CD4-positive, alpha-beta memory T cell (primary cell): ENCODE results near the gene SELENOF. TPM values are rescaled to one million over a fixed set of nuclear protein-coding genes. Genes with fewer than 3 reads are reported as not detected.
"Not testable (repeated sequence)": the region's sequence is repeated elsewhere in the genome, so short reads cannot be mapped to it uniquely, and the experiment has no call there.

ENCODE experiments used
- CTCF ChIA-PET: fragments of 350-600 bp; sonication (Branson Sonifier 250); formaldehyde crosslinking; loops from one replicate; lab custom pipeline; 2021; ENCODE audit warnings: inconsistent platforms; ENCODE audit not compliant: partially characterized antibody; lab: Charles Lee
- POLR2A ChIA-PET: fragments of 350-600 bp; sonication (Branson Sonifier 250); formaldehyde crosslinking; loops from one replicate; lab custom pipeline; 2021; ENCODE audit not compliant: partially characterized antibody; lab: Charles Lee
- DNase-seq, 5 donors: peaks; one replicate each; pipeline versions ENCODE4 v3.0.0 to v3.0.0-alpha.2; 2020 to 2022; ENCODE audit warnings: mixed read lengths in 1 of 5
- H3K27ac ChIP-seq: one replicate; pipeline ENCODE4 v1.7.0; 2013; ENCODE audit warnings: low read depth, low read length
- H3K27me3 ChIP-seq: 2 replicates; pipeline ENCODE4 v1.7.0; 2013; ENCODE audit warnings: mild to moderate bottlenecking, low read length, moderate library complexity; ENCODE audit not compliant: insufficient read depth
- H3K36me3 ChIP-seq: 2 replicates; pipeline ENCODE4 v1.7.0; 2013; ENCODE audit warnings: mild to moderate bottlenecking, low read length, moderate library complexity; ENCODE audit not compliant: insufficient read depth
- H3K4me1 ChIP-seq: 2 replicates; pipeline ENCODE4 v1.7.0; 2013; ENCODE audit warnings: mild to moderate bottlenecking, low read length, moderate library complexity; ENCODE audit not compliant: insufficient read depth
- H3K4me3 ChIP-seq, 2 donors: one replicate each; pipeline ENCODE4 v1.7.0; 2013; ENCODE audit warnings: low read length in 2 of 2, mild to moderate bottlenecking in 1 of 2
- H3K9me3 ChIP-seq, 2 donors: one replicate each; pipeline ENCODE4 v1.7.0; 2013; ENCODE audit warnings: low read length in 2 of 2, control low read depth in 1 of 2; ENCODE audit not compliant: control insufficient read depth in 1 of 2
- H3K27ac Mint-ChIP-seq, 7 donors: one replicate each; pipeline ENCODE4 v1.8.0; 2020 to 2021; ENCODE audit warnings: mixed read lengths in 7 of 7, mild to moderate bottlenecking in 6 of 7, inconsistent platforms in 3 of 7, moderate library complexity in 3 of 7
- H3K27me3 Mint-ChIP-seq, 2 donors: one replicate each; pipeline ENCODE4 v1.8.0; 2020 to 2021; ENCODE audit warnings: mixed read lengths in 2 of 2
- H3K36me3 Mint-ChIP-seq, 2 donors: one replicate each; pipeline ENCODE4 v1.8.0; 2020 to 2021; ENCODE audit warnings: mixed read lengths in 2 of 2, inconsistent platforms in 1 of 2, mild to moderate bottlenecking in 1 of 2
- H3K4me1 Mint-ChIP-seq, 4 donors: one replicate each; pipeline ENCODE4 v1.8.0; 2020 to 2021; ENCODE audit warnings: mixed read lengths in 4 of 4, mild to moderate bottlenecking in 1 of 4
- H3K4me3 Mint-ChIP-seq, 8 donors: one replicate each; pipeline ENCODE4 v1.8.0; 2020 to 2021; ENCODE audit warnings: mixed read lengths in 8 of 8, mild to moderate bottlenecking in 7 of 8, moderate library complexity in 6 of 8, inconsistent platforms in 3 of 8
- H3K9me3 Mint-ChIP-seq, 8 donors: one replicate each; pipeline ENCODE4 v1.8.0; 2020 to 2021; ENCODE audit warnings: mixed read lengths in 8 of 8, mild to moderate bottlenecking in 5 of 8, inconsistent platforms in 3 of 8, moderate library complexity in 1 of 8
- intact Hi-C: fragments of 100-400 bp; cut with micrococcal nuclease; formaldehyde crosslinking; loops from one replicate; pipeline ENCODE4 v1.15.1; 2023
- polyA plus RNA-seq, 2 donors: library from polyadenylated mRNA; unstranded; fragments of 300-500 nt; fragmentation: Illumina TruSeq; gene quantifications; one replicate each; pipeline ENCODE4 v1.2.3, GENCODE V29; 2021
- total RNA-seq, 2 experiments: library from RNA; stranded (reverse); gene quantifications; one replicate each; pipeline ENCODE4 v1.2.3, GENCODE V29; 2021

The SELENOF gene
- total and polyA plus RNA-seq, 4 experiments from 2014 or later, result 151 to 392 (median 233) TPM

DNA sequence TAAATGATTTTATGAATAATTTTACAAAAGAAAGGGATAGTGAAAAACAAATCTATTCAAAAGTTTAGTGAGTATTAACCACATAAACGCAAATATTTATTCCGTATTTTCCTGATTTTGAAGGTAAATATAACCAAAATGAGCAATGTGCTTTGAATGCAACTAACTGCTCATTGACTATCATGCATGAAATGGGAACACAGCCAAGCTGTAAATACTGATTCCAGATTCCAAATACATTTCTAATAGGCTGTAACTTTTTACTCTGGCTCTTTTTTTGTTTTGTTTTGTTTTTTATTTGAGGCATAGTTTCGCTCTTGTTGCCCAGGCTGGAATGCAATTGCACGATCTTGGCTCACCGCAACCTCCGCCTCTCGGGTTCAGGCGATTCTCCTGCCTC lies 41.8 kb downstream of the SELENOF start:
- no peaks in the 10 kb centered on the region for H3K36me3 ChIP-seq
- ChIA-PET POLR2A (no interaction called here), CTCF (no interaction called here)
- Mint-ChIP-seq H3K4me1 (peaks cover 11 to 18% (median 14%) of the 10 kb centered on the region in 4 donors), H3K4me3 (no peak overlapping the region), H3K9me3 (peaks cover 0 to 3% (median 0%) of the 10 kb centered on the region in 8 donors), H3K27ac (no peak overlapping the region), H3K27me3 (no peaks in the 10 kb centered on the region), H3K36me3 (peaks cover 18 to 28% of the 10 kb centered on the region in 2 donors)
- H3K27ac ChIP-seq, result no peak overlapping the region
- H3K9me3 ChIP-seq, result no peaks in the 10 kb centered on the region
- no peak for DNase-seq
- H3K4me1 ChIP-seq, result no peaks in the 10 kb centered on the region
- intact Hi-C loops, result no loop called here
- H3K27me3 ChIP-seq, result no peaks in the 10 kb centered on the region
- H3K4me3 ChIP-seq, result no peak overlapping the region

DNA sequence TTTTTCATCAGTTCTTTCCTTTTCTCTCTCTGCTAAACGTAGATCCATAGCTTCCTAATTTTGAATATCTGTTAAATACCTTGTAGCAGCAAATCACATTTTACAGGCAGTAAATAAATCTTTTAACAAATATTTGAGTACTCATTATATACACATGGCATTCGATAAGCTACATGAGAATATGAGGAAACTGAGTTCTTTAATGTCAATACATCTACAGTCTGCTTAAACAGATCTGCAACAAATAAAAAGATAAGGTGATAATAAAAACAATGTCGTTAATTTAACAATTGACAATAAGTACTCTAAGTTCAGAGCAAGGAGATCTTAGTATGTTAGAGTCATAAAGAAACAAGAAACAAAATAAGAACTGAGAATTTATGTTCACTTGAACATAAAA lies 42.9 kb downstream of the SELENOF start:
- Mint-ChIP-seq H3K27ac (no peak overlapping the region), H3K27me3 (no peaks in the 10 kb centered on the region), H3K4me1 (peaks cover 11 to 22% (median 14%) of the 10 kb centered on the region in 4 donors), H3K36me3 (peaks cover 15 to 28% of the 10 kb centered on the region in 2 donors), H3K9me3 (peaks cover 0 to 3% (median 0%) of the 10 kb centered on the region in 8 donors), H3K4me3 (no peak overlapping the region)
- Histone ChIP-seq H3K27me3 (no peaks in the 10 kb centered on the region), H3K4me3 (no peak overlapping the region), H3K4me1 (no peaks in the 10 kb centered on the region), H3K36me3 (no peaks in the 10 kb centered on the region), H3K9me3 (no peaks in the 10 kb centered on the region), H3K27ac (no peak overlapping the region)
- ChIA-PET CTCF (no interaction called here), POLR2A (interaction anchor here (0.7 kb wide), 1 partner anchor 130 kb away, joined by 6 read pairs; no protein-coding TSS in a partner anchor)
- intact Hi-C loops, result no loop called here
- no peak for DNase-seq

DNA sequence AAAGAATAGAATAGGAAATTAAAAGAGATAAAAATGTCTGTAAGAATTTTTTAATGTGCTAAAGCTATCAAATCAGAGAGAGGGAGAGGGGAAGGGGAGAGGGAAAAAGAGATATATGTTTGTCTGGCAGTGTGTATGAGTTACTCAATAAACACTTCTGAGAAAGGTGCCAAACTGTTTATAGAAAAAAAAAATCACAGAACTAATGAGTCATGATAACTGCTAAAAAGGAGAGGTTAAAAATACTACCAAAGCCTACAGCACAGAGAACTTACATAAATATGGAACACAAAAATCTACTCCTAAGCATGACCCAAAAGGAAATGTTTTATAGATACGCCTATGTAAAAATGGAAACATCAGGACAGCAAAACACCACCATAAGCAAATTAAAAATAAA lies 45.4 kb downstream of the SELENOF start:
- DNase-seq, result no peak
- Mint-ChIP-seq H3K27ac (peak overlapping the region in 3 of 7 donors; percentile 31 to 58 (median 34)), H3K27me3 (no peaks in the 10 kb centered on the region), H3K4me1 (peaks cover 10 to 22% (median 17%) of the 10 kb centered on the region in 4 donors), H3K36me3 (peaks cover 12 to 17% of the 10 kb centered on the region in 2 donors), H3K9me3 (peaks cover 0 to 3% (median 0%) of the 10 kb centered on the region in 8 donors), H3K4me3 (no peak overlapping the region)
- ChIA-PET CTCF (no interaction called here), POLR2A (no interaction called here)
- intact Hi-C loops, result loop anchor here (10.0 kb wide), 1 partner anchor 46 kb away; the partner anchor contains the start of genes HS2ST1 and SELENOF
- H3K4me1 ChIP-seq, result no peaks in the 10 kb centered on the region
- H3K27ac ChIP-seq, result no peak overlapping the region
- no peaks in the 10 kb centered on the region for H3K36me3 ChIP-seq
- H3K27me3 ChIP-seq, result no peaks in the 10 kb centered on the region
- no peaks in the 10 kb centered on the region for H3K9me3 ChIP-seq
- H3K4me3 ChIP-seq, result no peak overlapping the region

DNA sequence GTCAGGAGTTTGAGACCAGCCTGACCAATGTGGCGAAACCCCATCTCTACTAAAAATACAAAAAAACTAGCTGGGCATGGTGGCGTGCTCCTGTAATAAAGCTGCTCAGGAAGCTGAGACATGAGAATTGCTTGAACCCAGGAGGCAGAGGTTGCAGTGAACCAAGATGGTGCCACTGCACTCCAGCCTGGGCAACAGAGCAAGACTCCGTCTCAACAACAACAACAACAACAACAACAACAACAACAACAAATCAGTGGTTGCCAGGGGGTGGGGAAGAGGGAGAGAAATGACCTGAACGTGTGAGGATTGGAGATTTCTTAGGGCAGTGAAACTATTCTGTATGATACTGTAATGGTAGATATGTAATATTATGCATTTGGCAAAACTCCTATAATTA lies 46.6 kb downstream of the SELENOF start:
- peaks cover 10 to 22% (median 17%) of the 10 kb centered on the region in 4 donors for H3K4me1 Mint-ChIP-seq
- H3K27ac Mint-ChIP-seq, result peak overlapping the region in 4 of 7 donors; percentile 15 to 55 (median 39)
- peaks cover 17 to 18% of the 10 kb centered on the region in 2 donors for H3K36me3 Mint-ChIP-seq
- H3K36me3 ChIP-seq, H3K27me3 Mint-ChIP-seq, H3K4me3 ChIP-seq, H3K27me3 ChIP-seq, H3K9me3 Mint-ChIP-seq, CTCF ChIA-PET, POLR2A ChIA-PET, DNase-seq, H3K9me3 ChIP-seq, H3K27ac ChIP-seq, H3K4me3 Mint-ChIP-seq, H3K4me1 ChIP-seq: not testable (repeated sequence)
- intact Hi-C loops, result loop anchor here (10.0 kb wide), 1 partner anchor 48 kb away; the partner anchor contains the start of genes HS2ST1 and SELENOF

DNA sequence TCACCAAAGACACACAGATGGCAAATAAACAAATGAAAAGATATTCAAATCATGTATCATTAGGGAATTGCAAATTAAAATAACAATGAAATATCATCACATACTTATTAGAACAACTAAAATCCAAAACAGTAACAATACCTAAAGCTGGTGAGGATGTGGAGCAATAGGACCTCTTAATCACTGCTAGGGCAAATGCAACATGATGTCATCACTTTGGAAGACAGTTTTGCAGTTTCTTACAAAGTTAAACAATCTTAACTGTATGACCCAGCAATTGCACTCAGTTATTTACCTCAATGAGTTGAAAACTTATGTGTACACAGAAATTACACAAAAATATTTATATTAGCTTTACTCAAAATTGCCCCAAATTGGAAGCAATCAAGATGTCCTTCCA lies 47.3 kb downstream of the SELENOF start:
- peaks cover 17 to 18% of the 10 kb centered on the region in 2 donors for H3K36me3 Mint-ChIP-seq
- intact Hi-C loops, result loop anchor here (10.0 kb wide), 1 partner anchor 48 kb away; the partner anchor contains the start of genes HS2ST1 and SELENOF
- H3K9me3 Mint-ChIP-seq, result peaks cover 0 to 3% (median 0%) of the 10 kb centered on the region in 8 donors
- no peaks in the 10 kb centered on the region for H3K27me3 Mint-ChIP-seq
- peak overlapping the region in 2 of 7 donors; percentile 21 to 82 for H3K27ac Mint-ChIP-seq
- no peak overlapping the region for H3K4me3 Mint-ChIP-seq
- H3K9me3 ChIP-seq, result no peaks in the 10 kb centered on the region
- no peaks in the 10 kb centered on the region for H3K4me1 ChIP-seq
- ChIA-PET POLR2A (no interaction called here), CTCF (no interaction called here)
- H3K27me3 ChIP-seq, result no peaks in the 10 kb centered on the region
- H3K4me1 Mint-ChIP-seq, result peaks cover 10 to 22% (median 17%) of the 10 kb centered on the region in 4 donors
- DNase-seq, result no peak
- H3K36me3 ChIP-seq, result no peaks in the 10 kb centered on the region
- H3K4me3 ChIP-seq, result no peak overlapping the region
- no peak overlapping the region for H3K27ac ChIP-seq

DNA sequence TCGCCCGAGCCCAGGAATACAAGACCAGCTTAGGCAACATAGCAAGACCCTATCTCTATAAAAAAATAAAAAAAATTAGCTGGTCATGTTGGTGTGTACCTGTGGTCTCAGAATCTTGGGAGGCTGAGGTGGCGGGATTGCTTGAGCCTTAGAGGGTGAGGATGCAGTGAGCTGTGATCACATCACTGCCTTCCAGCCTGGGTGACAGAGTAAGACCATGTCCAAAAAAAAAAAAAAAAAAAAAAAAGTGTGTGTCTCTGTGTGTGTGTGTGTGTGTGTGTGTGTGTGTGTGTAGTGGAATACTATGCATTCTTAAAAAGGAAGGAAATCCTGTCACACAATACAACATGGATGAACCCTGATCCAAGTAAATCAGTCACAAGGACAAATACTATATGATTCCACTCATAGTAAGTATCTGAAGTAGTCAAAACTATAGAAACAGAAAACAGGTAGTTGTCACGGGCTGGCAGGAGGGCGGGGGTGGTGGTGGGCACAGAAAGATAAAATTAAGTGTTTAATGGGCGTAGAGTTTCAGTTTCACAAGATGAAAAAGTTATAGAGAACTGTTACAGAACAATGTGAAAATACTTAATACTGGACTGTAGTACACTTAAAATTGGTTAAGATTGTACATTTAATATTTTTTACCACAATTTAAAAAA lies 47.8 kb downstream of the SELENOF start:
- H3K4me1 Mint-ChIP-seq, result peaks cover 10 to 22% (median 17%) of the 10 kb centered on the region in 4 donors
- H3K9me3 Mint-ChIP-seq, result peaks cover 0 to 3% (median 0%) of the 10 kb centered on the region in 8 donors
- Histone ChIP-seq H3K4me1 (no peaks in the 10 kb centered on the region), H3K4me3 (no peak overlapping the region), H3K27ac (no peak overlapping the region), H3K27me3 (no peaks in the 10 kb centered on the region), H3K9me3 (no peaks in the 10 kb centered on the region), H3K36me3 (no peaks in the 10 kb centered on the region)
- ChIA-PET POLR2A (no interaction called here), CTCF (no interaction called here)
- no peaks in the 10 kb centered on the region for H3K27me3 Mint-ChIP-seq
- DNase-seq, result no peak
- no peak overlapping the region for H3K4me3 Mint-ChIP-seq
- peak overlapping the region in 2 of 7 donors; percentile 21 to 82 for H3K27ac Mint-ChIP-seq
- peaks cover 22 to 23% of the 10 kb centered on the region in 2 donors for H3K36me3 Mint-ChIP-seq
- intact Hi-C loops, result loop anchor here (10.0 kb wide), 1 partner anchor 49 kb away; the partner anchor contains the start of genes HS2ST1 and SELENOF

DNA sequence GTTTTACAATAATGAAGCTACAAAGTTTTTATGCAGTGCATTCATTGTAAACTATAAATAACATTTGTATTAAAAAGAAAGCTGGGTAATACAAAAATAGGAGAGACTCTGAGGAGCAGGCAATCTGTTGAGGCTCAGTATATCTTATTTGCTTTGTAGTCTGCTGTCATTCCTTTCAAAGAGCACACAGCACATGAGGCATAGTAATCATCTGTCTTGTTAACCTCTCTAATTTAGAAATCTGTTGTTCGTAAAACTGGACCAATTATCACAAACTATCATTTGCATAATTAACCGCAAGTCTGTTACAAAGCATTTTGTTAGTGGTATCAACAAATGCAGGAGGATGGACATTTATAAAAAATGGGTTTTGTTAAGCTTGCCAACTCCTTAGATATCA lies 51.0 kb downstream of the SELENOF start:
- Histone ChIP-seq H3K4me1 (no peaks in the 10 kb centered on the region), H3K9me3 (no peaks in the 10 kb centered on the region), H3K4me3 (no peak overlapping the region), H3K27me3 (no peaks in the 10 kb centered on the region), H3K36me3 (no peaks in the 10 kb centered on the region), H3K27ac (no peak overlapping the region)
- no peaks in the 10 kb centered on the region for H3K27me3 Mint-ChIP-seq
- POLR2A ChIA-PET, result no interaction called here
- DNase-seq, result no peak
- intact Hi-C loops, result loop anchor here (10.0 kb wide), 1 partner anchor 52 kb away; the partner anchor contains the start of genes HS2ST1 and SELENOF
- H3K9me3 Mint-ChIP-seq, result peaks cover 0 to 3% (median 0%) of the 10 kb centered on the region in 8 donors
- H3K36me3 Mint-ChIP-seq, result peaks cover 23 to 28% of the 10 kb centered on the region in 2 donors
- CTCF ChIA-PET, result no interaction called here
- peaks cover 4 to 11% (median 8%) of the 10 kb centered on the region in 4 donors for H3K4me1 Mint-ChIP-seq
- peak overlapping the region in 2 of 7 donors; percentile 2 to 57 for H3K27ac Mint-ChIP-seq
- no peak overlapping the region for H3K4me3 Mint-ChIP-seq
